GM13976 (cell line): Measurements from ENCODE around the gene ASCC3.

Experiments used
- DNase-seq: peaks from one replicate; pipeline ENCODE4 v3.0.0; 2012; ENCODE audit warnings: low spot score
- in situ Hi-C: fragments of 300-500 bp; cut with MboI; formaldehyde crosslinking; loops from one replicate; pipeline ENCODE4 v1.12.0; 2022; ENCODE audit warnings: low sequenced_read_pairs, mixed read lengths, inconsistent platforms; ENCODE audit not compliant: unreplicated experiment
- TF ChIP-seq, protein P1 (sequence below): IDR thresholded peaks from 2 replicates; pipeline ENCODE4 v1.5.1; 2012; ENCODE audit warnings: borderline replicate concordance, mild to moderate bottlenecking; ENCODE audit not compliant: insufficient read depth; ENCODE audit errors: extremely low read depth, missing control alignments, control extremely low read depth

The ASCC3 gene

GRCh38 chr6:100889351-100889750 is 8.2 kb upstream of the ASCC3 start:
- DNase-seq = no peak
- TF ChIP-seq, protein P1, sequence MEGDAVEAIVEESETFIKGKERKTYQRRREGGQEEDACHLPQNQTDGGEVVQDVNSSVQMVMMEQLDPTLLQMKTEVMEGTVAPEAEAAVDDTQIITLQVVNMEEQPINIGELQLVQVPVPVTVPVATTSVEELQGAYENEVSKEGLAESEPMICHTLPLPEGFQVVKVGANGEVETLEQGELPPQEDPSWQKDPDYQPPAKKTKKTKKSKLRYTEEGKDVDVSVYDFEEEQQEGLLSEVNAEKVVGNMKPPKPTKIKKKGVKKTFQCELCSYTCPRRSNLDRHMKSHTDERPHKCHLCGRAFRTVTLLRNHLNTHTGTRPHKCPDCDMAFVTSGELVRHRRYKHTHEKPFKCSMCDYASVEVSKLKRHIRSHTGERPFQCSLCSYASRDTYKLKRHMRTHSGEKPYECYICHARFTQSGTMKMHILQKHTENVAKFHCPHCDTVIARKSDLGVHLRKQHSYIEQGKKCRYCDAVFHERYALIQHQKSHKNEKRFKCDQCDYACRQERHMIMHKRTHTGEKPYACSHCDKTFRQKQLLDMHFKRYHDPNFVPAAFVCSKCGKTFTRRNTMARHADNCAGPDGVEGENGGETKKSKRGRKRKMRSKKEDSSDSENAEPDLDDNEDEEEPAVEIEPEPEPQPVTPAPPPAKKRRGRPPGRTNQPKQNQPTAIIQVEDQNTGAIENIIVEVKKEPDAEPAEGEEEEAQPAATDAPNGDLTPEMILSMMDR = no peak
- in situ Hi-C loops = no loop called here

DNA sequence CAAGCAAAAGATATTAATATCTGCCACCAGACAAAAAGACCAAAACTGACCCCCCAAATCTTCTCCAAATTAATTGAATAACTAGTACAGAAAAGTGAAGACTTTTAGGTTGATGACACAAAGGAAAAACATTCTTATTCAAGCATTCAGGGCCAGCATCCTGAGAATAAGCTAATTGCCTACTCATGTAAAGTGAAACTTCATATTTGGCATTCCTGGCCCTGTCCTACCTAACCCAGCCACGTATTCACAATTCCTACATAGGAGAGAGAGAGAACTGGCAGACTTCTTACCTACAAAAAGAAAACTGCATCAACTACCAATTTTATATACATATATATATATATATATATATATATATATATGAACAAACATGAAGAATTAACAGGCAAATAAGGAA is 4.9 kb upstream of the ASCC3 start:
- TF ChIP-seq, protein P1 = no peak
- in situ Hi-C loops = no loop called here
- DNase-seq = no peak

DNA sequence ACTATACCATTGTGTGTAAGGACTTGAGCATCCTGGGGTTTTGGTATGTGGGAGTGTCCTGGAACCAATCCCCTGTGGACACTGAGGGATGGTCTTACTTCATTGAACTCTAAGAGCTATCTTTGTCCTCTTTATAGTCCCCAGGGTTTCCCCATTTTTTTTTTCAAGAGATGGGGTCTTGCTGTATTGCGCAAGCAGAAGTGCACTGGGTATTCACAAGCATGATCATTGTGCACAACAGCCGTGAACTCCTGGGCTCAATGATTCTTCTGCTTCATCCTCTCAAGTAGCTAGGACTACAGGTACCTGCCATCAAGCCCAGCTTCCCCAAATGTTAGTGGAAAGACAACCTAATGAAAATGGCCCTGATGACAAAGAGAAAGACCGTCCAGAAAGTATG is 2.2 kb upstream of the ASCC3 start:
- DNase-seq = no peak
- in situ Hi-C loops = no loop called here
- TF ChIP-seq, protein P1 = no peak

DNA sequence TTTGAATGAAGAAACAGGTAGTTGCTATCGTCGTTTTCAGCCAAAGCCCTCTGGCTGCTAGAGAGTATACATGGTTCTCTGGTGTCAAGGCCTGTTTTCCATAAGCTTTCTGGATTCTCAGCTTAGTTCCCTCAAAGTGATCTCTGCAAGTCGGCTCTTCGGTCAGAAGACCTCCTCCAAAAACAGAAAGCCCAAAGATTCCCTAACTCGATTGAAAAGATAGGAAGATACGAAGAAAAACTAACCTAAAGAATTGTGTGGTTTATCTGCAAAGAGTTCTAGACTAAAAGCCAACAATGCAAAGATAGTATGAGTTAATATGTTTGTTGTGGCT is 545 bp upstream of the ASCC3 start:
- TF ChIP-seq, protein P1 = no peak
- in situ Hi-C loops = no loop called here
- no peak for DNase-seq

DNA sequence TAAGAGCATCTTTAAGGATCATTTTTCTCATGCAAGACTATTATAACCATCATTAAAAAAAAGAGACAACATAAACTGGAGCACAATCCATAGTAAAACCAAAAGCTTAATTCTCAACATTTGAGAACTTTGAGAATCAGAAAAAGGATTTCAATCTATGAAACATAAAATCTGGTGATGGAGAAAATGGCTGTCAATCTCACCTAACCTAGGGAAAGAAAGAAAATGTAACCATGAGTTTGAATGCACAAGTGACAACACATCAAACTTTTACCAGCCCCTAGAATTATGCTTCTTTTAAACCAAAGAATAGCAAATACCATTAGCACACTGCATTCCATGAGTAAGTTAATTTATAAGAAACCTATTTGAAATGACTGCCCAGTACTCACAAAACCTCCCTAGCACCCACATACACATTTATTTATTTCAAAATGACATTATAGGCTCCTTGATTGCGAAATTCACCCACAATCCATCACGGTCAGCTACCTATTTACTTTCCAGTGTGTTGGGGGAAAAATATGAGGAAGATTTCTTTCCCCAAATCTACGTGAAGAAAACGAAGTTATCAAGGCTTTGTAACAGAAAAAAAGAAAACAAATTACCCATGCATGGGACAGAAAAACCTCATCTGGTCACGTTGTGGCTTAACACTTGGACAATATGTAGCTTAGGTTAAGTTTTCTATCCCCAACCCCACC is 828 bp downstream of the ASCC3 start:
- DNase-seq = no peak
- in situ Hi-C loops = no loop called here
- TF ChIP-seq, protein P1 = no peak

- TF ChIP-seq, protein P1 = no peak
- no peak for DNase-seq
- in situ Hi-C loops = no loop called here
Measured at GRCh38 chr6:100879317-100879716, 1.8 kb downstream of the ASCC3 start.
